ENCODE results near the gene ACTR2. TPM values are rescaled to one million over a fixed set of nuclear protein-coding genes. Genes with fewer than 3 reads are reported as not detected.
"Not testable (repeated sequence)": the region's sequence is repeated elsewhere in the genome, so short reads cannot be mapped to it uniquely, and the experiment has no call there.

ACTR2 gene
- total RNA-seq, result 47.1 TPM

DNA sequence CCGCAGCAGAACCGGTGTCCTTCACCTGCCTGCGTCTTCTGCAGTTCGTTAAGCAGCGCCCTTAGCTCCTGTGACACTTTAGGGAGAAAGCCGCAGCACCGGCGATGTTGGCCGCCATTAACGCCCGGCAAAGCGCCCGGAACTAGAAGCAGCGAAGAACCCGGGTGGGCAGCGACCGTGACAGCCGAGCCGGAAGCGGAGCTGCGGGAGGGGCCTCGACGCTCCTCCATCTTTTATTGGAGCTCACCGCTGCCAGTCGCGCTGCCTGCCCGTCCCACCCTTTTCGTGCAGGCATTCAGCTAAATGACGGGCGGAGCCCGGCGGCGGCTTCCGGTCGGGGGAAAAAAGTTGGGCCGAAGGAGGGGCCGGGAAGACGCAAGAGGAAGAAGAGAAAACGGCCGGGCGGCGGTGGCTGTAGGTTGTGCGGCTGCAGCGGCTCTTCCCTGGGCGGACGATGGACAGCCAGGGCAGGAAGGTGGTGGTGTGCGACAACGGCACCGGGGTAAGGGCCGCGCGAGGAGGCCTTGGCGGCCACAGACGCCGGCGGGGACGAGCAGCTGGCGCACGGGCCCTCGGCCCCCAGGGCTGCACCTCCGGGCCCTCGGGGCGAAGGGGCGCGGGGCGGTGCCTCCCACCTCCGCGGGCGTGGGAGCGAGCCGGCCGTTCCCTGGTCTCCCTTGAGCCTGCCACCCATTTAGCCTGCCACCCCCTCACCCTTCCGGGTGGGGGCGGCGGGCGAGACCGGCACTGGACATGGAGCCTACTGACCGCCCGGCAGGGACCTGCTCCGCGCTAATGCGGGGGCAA lies at the start of gene ACTR2:
Gene ACTR2 (plus strand): TSS at position 376 of the 807 bp plus-strand sequence. CDS start 79 bp downstream, at position 455.
- DNase-seq (ENCODE audit: low read depth in 2 of 3, low spot score in 2 of 3), result peak; percentile 85 to 98 (median 98)

- DNase-seq (ENCODE audit: low read depth in 2 of 3, low spot score in 2 of 3), result no peak
Observed at GRCh38 chr2:65182570-65182969, 45.1 kb upstream of the ACTR2 start.

DNA sequence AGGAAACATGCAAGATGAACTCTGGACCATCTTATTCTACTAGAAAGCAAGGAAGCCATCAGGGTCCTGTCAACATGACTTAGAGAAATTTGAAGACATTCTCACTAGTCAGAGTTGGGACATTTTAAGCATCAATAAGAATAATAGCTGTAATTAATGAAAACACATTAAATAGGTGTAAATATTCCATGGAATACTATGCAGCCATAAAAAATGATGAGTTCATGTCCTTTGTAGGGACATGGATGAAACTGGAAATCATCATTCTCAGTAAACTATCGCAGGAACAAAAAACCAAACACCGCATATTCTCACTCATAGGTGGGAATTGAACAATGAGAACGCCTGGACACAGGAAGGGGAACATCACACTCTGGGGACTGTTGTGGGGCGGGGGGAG lies 44.2 kb upstream of the ACTR2 start:
- DNase-seq (ENCODE audit: low read depth in 2 of 3, low spot score in 2 of 3), result not testable (repeated sequence)

GRCh38 chr2:65185012-65185411 lies 42.6 kb upstream of the ACTR2 start:
- no peak for DNase-seq (ENCODE audit: low read depth in 2 of 3, low spot score in 2 of 3)

- DNase-seq (ENCODE audit: low read depth in 2 of 3, low spot score in 2 of 3), result no peak
Observed at GRCh38 chr2:65186093-65186868, 41.4 kb upstream of the ACTR2 start.

DNA sequence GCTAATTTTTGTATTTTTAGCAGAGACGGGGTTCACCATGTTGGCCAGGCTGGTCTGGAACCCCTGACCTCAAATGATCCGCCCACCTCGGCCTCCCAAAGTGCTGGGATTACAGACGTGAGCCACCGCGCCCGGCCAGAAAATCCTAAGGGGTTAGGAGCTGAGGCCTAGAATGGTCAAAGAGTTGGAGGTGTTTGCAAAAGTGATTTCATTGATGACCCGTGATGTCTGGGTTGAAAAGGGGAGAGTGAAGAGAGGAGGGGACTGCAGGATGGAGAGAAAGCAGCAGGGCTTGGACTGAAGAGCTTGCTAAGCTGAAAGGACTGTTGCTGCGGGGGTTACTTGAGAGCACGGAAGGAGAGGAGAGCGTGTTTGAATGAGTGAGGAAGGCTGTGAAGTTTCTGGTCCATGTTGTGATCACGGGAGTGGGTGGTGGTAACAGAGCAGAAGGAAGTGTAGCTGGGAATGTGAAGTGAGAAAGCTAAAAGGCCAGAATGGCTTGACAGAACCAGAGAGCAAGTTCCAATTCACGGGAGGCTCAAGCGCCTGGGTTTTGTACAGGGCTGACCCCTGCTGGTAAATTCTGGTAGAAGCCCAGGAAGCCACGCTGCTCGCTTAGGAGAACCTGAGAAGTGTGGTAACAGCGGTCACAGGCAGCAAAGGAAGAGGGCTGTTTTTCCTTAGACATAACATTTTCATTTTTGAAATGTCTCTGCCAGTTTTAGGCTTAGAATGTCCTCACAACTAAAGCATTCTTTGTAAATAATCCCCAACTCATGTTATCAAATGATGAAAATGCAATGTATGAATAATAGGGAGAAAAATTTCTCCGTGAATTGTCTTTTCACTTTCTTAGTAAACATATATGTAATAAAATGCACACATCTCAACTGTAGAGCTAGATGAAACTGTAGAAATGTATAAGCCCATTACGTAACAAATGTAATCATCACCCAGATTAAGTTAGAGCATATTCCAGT lies 40.5 kb upstream of the ACTR2 start:
- DNase-seq (ENCODE audit: low read depth in 2 of 3, low spot score in 2 of 3), result peak; percentile 24 to 84 (median 67)

GRCh38 chr2:65193446-65193845 lies 34.2 kb upstream of the ACTR2 start:
- DNase-seq (ENCODE audit: low read depth in 2 of 3, low spot score in 2 of 3), result no peak

DNA sequence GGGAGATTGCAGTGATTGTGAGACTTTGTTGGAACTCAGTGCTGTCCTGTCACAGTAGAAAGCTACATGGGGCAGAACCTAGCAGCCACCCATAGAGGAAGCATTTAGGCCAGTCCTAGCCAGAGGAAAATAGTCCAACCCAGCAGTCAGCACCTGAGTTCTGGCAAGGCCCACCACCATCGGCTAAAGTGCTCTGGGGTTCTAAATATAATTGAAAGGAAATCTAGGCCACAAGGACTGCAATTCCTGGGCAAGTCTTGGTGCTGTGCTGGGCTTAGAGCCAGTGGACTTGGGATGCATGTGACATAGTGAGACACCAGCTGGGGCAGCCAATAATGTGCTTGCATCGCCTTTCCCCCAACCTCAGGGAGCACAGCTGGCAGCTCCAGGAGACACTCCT lies 28.9 kb upstream of the ACTR2 start:
- no peak for DNase-seq (ENCODE audit: low read depth in 2 of 3, low spot score in 2 of 3)

- DNase-seq (ENCODE audit: low read depth in 2 of 3, low spot score in 2 of 3), result no peak
Observed at GRCh38 chr2:65199166-65199565, 28.5 kb upstream of the ACTR2 start.

DNA sequence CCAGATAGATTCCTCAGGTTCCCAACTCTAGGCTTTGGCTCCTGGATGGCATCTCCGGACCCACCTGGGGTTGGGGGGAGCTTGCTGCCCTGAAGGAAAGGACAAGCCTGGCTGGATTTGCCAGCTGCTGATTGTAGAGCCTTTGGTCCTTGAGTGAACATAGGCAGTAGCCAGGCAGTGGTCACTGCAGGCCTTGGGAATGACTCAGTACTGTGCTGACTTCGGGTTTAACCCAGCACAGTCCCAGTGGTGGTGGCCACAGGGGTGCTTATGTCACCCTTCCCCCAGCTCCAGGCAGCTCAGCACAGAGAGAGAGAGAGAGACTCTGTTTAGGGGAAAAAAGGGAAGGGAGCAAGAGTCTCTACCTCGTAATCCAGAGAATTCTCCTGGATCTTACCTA lies 27.7 kb upstream of the ACTR2 start:
- no peak for DNase-seq (ENCODE audit: low read depth in 2 of 3, low spot score in 2 of 3)

- peak in 1 of 3 donors; percentile 39 for DNase-seq (ENCODE audit: low read depth in 2 of 3, low spot score in 2 of 3)
Observed at GRCh38 chr2:65204461-65205210, 23.0 kb upstream of the ACTR2 start.

DNA sequence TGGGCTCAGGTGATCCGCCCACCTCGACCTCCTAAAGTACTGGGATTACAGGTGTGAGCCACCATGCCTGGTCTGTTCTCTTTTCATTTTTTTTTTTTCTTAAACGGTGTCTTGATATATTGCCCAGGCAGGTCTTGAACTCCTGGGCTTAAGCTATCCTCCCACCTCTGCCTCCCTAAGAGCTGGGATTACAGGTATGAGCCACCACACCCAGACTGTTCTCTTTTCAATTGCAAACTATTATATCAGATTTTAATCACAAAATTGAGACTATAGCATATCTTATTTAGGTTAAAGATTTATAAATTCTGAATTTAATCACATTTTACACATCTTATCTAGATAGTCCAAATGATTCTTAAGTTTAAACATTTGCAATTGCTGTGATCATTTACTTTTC lies 15.5 kb upstream of the ACTR2 start:
- DNase-seq (ENCODE audit: low read depth in 2 of 3, low spot score in 2 of 3), result no peak

GRCh38 chr2:65212619-65213018 lies 15.0 kb upstream of the ACTR2 start:
- DNase-seq (ENCODE audit: low read depth in 2 of 3, low spot score in 2 of 3), result no peak

GRCh38 chr2:65213035-65213434 lies 14.6 kb upstream of the ACTR2 start:
- no peak for DNase-seq (ENCODE audit: low read depth in 2 of 3, low spot score in 2 of 3)

DNA sequence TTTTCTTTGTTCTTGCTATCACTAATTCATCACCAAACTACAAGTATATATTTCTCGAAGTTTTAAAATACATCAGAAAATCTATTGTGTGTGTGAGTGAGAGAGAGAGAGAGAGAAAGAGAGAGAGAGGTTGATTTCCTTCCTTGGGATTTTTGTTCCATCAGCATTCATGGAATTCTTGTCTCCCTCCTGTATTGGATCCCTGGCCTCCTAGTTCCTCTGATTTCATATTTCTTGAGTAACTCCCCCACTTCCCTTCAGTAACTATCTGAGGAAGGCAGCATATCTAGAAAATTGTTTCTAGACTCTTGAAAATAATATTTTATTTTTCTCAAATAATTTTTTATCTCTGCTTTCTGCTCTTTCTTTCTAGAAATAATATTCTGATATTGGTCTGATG lies 13.3 kb upstream of the ACTR2 start:
- no peak for DNase-seq (ENCODE audit: low read depth in 2 of 3, low spot score in 2 of 3)

GRCh38 chr2:65214843-65215242 lies 12.8 kb upstream of the ACTR2 start:
- no peak for DNase-seq (ENCODE audit: low read depth in 2 of 3, low spot score in 2 of 3)

- peak in 1 of 3 donors; percentile 31 for DNase-seq (ENCODE audit: low read depth in 2 of 3, low spot score in 2 of 3)
Observed at GRCh38 chr2:65215946-65216345, 11.7 kb upstream of the ACTR2 start.

GRCh38 chr2:65220432-65221131 lies 7.0 kb upstream of the ACTR2 start:
- no peak for DNase-seq (ENCODE audit: low read depth in 2 of 3, low spot score in 2 of 3)

- not testable (repeated sequence) for DNase-seq (ENCODE audit: low read depth in 2 of 3, low spot score in 2 of 3)
Observed at GRCh38 chr2:65221275-65221674, 6.4 kb upstream of the ACTR2 start.
